SK-N-MC (cell line): ENCODE results near the gene CSF2.

Experiments
- EZH2 ChIP-seq: fragments of 200-600 bp; sonication (generic); IDR thresholded peaks from one replicate; pipeline ENCODE4 v1.6.1; 2017; ENCODE audit warnings: antibody characterized with exemption
- POLR2AphosphoS5 ChIP-seq: IDR thresholded peaks from 2 replicates; pipeline ENCODE4 v1.6.1; 2012; ENCODE audit warnings: mild to moderate bottlenecking, low read depth, low read length, borderline replicate concordance

GRCh38 chr5:132059696-132060500 lies 13.7 kb upstream of the CSF2 start:
- no peak for TF ChIP-seq EZH2
- no peak for TF ChIP-seq POLR2AphosphoS5
